Germinal center (tissue), 1 donor: Measurements from ENCODE around the gene CLDN34.

ENCODE experiments used
- DNase-seq: peaks from one replicate; pipeline ENCODE4 v3.0.0; 2012; ENCODE audit warnings: mixed read lengths, low spot score

Gene CLDN34, protein sequence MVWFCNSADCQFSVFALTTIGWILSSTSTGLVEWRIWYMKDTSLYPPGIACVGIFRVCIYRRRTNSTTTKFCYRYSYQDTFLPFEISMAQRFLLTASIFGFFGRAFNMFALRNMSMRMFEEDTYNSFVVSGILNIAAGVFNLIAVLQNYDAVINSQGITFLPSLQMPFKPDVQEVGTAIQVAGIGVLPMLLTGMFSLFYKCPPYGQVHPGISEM

DNA sequence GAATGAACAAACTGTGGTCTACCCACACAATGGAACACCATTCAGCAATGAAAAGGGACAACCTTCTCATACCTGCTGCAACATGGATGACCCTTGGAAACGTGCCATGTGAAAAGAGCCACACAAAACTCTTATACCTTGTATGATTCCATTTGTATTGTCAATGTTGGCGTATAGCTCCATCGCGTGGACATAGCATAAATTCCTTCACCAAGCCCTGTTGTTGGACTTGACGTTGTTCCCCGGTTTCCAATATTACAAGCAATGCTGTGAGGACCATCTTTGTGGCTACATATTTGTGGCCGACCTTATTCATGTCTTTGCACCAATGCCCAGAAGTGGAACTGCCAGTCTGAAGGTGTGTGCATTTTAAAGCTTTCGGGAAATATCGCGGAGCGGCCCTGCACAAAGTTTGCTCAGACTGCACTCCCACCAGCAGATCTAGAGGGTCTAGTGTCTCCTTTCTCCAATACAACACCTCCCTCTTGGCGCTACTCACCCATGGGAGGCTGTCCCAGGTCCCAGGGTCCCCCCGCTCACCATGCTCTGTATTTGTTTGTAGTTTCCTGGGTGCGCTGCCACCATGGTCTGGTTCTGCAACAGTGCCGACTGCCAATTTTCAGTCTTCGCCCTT, at the start of gene CLDN34:
Gene CLDN34, plus strand, starts transcription at position 584 of the 634 bp plus-strand sequence. Its CDS starts 0 bp downstream, at position 584.
- no peak for DNase-seq

DNA sequence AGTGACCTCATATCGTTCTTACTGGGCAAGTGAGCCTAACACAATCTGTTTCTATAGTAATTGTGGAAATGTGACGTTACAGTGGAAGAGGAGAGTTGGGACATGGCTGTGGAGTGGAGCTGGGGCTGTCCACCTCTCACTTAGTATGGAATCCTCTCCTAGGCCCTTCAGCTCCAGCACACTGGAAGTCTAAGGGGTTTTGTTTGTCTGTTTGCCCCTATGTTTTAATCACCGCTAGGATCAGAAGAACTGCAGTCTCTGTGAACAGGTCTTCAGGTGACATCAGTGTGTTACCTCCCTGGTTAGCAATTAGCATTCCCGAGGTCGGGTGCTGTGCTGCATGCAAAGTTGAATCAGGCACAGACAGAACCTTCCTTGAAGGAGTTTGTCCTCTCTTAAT, 49.3 kb upstream of the CLDN34 start:
- no peak for DNase-seq

DNA sequence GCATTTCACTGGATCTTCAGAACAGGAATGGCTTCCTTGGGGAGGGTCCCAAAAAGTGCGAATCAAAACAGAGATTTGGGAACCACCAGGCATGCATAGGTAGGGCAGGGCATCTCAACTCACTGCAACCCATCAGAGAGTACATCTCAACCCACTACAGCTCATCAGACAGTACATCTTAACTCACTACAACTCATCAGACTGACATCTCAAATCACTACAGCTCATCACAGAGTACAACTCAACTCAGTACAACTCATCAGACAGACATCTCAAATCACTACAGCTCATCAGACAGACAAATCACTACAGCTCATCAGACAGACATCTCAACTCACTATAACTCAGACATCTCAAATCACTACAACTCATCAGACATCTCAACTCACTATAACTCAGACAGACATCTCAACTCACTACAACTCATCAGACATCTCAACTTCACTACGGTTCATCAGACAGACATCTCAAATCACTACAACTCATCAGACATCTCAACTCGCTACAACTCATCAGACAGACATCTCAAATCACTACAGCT, 47.5 kb upstream of the CLDN34 start:
- no peak for DNase-seq

DNA sequence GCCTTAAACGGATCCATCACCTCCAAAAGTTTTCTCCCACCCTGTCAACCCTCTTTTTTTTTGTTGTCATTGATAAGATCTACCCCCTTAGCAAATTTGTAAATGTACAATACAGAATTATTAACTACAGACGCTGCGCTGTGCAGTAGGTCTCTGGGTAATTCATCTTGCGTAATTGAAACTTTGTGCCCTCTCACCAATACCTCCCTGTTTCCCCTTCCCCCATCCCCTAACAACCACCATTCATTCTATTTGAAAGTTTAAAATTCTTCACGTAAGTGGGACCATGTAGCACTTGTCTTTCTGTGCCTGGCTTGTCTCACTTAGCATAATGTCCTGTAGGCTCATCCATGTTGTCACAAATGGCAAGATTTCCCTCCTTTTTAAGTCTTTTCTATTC, 45.8 kb upstream of the CLDN34 start:
- no peak for DNase-seq

DNA sequence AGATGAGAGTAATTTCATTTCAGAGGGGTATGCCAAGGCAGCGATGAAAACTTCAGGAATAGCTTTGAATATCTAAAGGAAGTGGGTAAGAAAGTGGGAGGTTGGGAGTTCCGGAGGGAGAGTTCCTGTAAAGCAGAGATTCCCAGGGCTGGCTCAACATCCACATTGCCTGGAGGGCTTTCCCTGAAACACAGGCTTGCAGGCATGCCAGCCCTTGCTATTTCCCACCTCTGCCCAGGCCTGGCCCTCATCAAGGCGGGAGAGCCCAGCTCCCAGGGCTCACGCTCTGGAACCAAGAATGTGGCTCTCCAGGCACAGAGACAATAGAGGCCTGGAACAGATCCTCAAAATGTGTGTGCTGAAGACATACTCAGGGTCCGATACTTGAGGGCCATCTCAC, 43.8 kb upstream of the CLDN34 start:
- DNase-seq = no peak

DNA sequence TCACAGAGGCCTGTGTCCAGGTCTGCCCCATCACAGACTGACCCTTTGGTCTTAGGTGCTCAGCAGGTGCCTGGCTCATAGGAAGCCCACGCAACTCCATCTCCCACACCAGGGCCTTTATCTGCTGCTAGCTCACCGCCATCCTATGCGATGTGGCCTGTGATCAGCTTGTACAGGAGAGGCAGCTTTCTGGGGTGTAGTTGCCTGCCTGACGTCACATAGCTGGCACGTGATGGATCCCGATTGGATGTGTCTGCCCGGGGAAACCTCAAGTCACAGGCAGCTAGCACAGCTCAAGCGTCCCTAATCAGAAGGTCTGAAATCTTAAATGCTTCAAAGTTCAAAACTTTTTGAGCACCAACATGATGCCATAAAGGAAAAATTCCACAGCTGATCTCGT, 41.2 kb upstream of the CLDN34 start:
- no peak for DNase-seq

DNA sequence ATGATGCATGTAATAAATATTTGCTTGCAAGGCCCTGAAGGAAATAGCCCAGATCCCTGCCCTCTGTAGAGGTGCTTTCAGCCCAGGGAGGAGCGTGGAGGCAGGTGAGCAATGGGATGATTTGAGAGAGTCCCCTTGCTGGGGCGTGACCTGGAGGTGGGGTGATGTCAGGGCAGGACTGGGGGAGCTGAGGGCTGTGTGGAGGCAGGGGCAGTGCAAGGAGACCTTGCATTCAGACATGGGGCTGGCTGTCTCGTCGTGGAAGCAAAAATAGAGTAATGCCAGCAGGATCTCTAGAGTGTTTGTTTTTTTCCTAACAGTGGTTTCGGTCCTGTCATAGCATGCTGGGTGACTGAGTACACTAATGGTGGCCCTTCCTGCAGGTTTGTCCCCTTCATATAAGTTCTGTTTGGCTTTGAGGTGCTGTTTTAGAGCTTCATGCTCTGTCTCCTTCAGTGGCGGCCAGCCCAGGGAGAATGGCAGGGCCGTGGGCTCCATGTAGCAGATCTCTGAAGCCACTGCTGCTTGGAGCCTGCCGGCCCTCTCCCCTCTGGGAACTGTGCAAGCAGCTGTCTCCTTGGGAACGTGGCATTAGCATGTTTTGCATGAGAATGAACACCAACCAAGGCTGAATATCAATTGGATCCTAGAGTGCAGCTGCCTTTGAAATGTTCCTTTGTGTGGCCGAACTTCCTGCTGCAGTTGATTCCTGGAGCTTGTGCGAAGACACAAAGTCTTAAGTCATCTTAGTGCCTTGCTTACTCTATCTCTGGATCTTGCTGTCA, 39.3 kb upstream of the CLDN34 start:
- no peak for DNase-seq

DNA sequence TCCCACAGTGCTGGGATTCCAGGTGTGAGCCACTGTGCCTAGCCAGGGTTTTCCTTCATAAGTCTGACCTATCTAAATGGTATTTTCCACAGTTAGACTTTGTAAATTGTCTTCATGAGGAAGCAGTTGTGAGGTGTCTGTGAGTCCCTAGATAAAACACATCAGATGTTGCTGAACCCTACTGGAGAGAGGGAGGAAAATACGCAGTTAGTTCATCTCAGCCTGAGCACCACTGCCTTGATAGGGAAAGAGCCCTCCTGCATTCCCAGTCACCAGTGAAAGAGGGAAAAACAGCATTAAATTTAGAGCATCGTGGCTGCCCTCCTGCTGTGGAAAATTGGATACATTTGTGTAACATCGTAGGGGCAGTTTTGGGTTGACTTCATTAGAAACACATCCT, 31.7 kb upstream of the CLDN34 start:
- DNase-seq = no peak

DNA sequence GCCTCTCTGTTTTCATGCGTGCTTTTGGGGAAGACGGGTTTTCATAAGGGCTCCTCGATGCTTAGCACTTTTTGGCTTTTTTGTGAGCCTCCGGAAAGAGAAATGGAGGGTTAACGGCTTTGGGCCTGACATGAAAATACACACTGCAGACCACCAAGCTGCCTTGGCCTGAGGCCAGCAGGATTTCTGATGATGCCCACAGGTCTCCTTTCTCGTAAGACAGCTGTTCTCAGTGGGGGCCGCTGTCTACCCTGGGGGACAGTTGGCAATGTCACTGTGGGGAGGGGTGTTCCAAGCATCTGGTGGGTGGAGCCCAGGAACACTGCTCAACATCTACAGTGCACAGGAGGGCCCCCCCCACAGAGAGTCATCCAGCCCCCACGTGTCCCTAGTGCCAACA, 29.4 kb upstream of the CLDN34 start:
- DNase-seq = no peak

DNA sequence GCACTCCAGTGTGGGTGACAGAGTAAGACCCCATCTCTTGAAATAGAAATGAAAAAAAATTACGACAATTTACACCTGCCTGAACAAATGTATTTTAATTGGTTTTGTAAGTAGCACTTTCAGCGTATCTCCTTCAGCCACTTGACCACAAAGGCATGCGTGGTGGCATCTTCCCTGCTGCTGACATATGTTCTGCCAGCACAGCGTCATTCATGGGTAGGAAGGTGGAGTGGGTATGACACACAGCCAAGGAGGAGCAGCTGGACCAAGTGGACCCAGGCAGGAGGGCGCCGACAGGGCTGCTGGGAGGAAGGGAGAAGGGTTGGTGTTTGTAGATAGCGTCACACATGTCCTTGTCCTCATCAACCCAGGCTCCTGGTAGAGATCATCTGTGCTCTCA, 28.6 kb upstream of the CLDN34 start:
- no peak for DNase-seq

DNA sequence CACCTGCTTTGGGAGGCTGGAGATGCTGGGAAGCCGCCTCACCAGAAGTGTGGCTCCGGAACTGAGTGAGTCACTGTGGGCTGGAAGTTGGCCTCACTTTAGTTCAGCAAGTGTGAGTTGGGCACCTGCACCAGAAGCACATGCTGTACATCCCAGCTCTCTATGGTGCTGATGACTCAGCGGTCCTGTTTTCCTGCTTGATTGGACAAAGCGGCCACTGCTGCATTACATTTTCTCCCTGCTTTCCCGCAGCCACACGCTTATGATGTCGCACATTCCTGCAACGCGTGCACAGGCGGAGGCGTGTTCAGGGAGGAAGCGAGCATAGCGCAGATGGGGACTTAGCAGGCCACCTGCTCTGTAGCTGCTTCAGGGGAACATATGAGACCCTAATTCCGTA, 26.7 kb upstream of the CLDN34 start:
- no peak for DNase-seq

DNA sequence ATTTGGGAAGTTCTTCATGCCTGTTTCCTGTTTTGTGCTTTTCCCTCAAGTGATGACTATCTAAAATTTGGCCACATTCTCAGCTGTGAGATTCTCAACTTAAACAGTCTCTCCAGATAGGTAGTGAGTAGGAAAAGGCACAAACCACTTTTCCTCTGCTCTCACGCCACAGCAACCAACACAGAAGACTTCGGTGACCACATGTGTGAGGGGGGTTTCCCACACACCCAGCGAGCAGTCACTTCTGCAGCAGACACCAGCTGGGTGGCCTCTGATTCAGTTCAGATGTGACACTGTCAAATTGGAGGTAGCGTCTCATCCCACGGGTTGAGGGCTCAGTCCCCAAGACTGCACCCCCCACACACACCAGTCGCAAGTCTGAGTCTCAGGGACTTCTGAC, 25.1 kb upstream of the CLDN34 start:
- no peak for DNase-seq

DNA sequence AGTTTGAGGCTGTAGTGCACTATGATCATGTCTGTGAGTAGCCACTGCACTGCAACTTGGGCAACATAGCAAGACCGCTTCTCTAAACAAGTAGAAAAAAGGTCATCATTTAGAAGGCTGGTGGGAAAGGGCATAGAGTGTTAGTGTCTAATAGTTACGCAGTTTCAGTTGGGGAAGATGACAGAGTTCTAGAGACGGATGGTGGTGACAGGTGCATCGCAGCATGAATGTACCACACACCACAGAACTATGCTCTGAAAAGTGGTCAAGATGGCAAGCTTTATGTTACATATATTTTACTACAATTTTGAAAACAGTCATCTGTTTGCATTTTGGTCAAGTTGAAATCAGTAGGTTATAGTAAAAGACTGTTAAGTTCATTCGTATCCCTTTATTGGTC, 23.7 kb upstream of the CLDN34 start:
- no peak for DNase-seq

DNA sequence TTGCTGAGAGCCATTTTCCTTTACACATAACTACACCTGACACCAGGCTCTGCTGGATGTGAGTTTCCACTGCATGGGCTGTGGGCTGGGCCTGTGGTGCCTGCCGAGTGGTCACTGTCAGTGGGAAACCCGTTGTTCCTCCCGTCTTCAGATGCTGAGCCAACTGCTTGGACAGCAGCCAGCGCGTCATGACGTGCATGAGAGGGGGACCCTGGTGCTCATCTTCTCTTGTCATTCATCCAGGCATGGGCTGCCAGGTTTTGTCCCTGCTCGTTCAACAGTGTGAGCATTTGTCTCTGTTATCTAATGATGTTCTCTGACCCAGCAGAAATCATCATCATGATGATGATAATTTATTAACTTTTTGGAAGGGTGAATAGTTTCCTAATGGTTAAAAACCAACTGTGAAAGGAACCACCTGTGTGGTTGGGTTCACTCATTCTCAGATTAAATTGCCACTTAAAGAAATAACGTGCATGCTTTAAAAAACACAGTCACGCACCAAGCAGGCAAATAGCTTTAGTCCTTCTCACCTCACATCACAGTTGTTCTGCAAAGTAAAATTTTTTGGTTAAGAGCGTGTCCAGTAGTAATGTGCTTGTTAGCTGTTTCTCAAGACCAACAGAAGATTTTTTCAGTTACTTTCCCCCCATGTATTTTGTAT, 19.9 kb upstream of the CLDN34 start:
- DNase-seq = no peak

DNA sequence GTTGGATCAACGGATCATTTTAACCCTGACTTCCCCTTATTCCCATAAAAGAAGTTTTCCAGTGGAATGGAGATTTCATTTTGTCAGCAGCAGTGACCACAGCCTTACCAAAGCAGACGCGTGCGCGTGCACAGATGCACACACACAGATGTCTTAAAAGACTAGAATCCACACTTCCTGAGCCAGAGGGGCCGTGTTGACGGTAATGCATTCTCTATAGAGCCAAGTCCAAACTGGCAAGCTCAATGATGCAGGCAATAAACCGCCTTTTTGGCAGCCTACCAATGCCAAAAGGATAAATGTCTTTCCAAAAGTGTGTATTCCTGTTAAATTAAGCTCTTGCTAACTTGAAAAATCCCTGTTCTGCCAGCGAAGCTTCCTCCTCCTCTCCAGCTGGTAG, 18.8 kb upstream of the CLDN34 start:
- DNase-seq = no peak

DNA sequence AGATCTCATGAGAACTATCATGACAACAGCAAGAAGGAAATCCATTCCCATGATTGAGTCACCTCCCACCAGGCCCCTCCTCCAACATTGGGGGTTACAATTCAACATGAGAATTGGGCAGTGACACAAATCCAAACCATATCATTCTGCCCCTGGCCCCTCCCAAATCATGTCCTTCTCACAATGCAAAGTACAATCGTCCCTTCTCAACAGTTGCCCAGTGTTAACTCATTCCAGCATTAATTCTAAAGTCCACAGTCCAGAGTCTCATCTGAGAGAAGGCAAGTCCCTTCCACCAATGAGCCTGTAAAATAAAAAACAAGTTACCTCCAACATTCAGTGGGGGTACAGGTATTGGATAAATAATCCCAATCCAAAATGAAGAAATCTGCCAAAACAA, 14.9 kb upstream of the CLDN34 start:
- DNase-seq = no peak

DNA sequence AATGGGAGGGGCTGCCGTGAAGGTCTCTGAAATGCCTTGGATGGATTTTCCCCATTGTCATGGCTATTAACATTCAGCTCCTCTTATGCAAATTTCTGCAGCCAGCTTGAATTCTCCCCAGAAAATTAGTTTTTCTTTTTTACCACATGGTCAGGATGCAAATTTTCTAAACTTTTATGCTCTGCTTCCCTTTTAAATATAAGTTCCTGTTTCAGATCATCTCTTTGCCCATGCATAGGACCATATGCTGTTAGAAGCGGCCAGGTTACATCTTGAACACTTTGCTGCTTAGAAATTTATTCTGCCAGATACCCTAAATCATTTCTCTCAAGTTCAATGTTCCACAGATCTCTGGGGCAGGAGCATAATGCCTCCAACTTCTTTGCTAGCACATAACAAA, 13.8 kb upstream of the CLDN34 start:
- DNase-seq = no peak

DNA sequence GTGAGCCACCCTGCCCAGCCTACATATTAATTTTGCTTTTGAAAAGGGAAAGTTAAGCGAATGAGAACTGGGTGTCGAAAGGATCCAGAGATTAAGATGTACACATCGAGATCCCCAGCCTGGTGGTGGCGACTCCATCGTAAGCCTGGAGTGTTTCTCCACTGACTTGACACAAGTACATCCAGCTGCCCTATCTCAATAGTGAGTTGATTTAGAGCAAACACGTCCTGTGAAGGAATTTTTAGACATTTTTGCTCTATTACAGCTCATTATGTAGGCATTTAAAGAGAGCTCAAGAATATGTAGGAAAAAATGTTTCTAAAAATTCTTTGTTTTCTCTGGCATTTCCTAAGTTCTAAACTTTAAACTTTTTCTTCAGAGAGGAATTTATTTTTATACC, 11.7 kb upstream of the CLDN34 start:
- no peak for DNase-seq

DNA sequence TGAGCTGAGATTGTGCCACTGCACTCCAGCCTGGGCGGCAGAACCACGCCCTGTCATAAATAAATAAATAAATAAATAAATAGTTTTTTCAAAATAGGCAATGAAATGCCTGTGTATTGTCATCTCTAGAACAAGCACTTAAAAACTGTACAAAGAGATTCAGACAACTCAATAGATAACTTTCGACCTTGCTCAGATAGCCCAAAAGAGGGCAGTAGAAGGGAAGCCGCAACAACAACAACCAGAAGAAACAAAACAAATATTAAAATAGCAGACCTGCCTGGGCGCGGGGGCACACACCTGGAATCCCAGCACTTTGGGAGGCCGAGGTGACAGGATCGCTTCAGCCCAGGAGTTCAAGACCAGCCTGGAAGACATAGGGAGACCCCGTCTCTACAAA, 9.4 kb upstream of the CLDN34 start:
- DNase-seq = no peak

DNA sequence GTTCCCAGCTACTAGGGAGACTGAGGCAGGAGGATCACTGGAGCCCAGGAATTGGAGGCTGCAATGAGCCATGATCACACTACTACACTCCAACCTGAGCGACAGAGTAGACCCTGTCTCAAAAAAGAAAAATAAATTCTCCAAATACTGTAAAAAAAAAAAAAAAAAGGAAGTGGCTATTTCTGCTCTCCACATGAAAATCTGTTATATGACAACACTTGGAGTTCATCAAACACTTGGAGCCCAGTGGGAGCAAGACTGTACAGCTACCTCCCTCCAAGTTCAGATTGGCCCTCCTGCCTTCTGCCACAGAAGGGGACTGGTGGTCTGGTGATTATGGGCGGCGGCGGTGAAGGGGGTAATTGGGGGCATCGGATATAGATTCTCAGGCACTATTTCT, 9.0 kb upstream of the CLDN34 start:
- DNase-seq = no peak

DNA sequence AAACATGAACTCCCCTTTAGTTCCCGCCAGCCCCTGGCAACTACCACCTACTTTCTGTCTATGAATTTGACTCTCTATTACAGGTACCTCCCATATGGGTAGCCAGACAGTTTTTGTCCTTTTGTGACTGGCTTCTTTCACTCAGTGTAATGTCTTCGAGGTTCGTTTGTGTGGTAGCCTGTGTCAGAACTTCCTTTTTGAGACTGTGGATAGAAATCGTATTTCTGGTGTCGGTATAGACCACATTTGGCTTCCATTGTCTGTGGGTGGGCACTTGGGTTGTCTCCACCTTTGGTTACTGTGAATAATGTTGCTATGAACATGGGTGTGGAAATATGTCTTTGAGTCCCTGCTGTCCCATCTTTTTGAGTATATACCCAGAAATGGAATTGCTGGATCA, 5.4 kb upstream of the CLDN34 start:
- DNase-seq = no peak

DNA sequence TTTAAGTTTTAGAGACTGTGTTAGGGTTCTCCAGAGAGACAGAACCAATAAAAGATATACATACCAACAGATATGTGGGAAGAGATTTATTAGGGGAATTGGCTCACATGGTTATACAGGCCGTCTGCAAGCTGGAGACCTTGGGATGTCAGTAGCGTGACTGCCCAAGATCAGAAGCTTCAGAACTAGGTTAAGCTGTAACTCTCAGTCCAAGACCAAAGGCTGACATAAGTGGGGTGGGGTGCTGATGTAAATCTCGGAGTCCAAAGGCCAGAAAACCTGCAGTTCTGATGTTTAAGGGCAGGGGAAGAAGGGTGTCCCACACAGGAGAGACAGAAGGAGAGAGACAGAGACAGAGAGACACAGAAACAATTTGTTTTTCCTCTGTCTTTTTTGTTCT, 10.5 kb downstream of the CLDN34 start:
- no peak for DNase-seq

DNA sequence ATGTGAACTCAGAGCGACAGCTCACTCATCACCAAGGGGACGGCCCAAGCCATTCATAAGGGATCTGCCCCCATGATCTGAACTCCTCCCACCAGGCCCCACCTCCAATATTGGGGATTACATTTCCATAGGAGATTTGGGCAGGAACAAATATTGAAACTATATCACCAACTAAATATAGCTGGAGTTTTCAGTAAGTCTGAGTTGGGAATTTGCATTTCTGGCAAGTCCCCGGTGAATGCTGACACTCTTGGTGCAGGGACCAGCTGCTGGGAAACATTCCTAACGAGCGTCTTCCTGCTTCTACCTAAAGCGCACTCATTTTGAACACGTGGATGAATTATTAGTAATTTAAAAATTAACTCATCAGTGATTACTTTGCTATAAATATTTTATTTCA, 13.2 kb downstream of the CLDN34 start:
- DNase-seq = no peak
